Fibroblast of lung (primary cell): ENCODE measurements around the gene SNAI3. TPM values are rescaled to one million over a fixed set of nuclear protein-coding genes. Genes with fewer than 3 reads are reported as not detected.

Source experiments
- DNase-seq, 2 donors: peaks; one replicate each; pipeline versions ENCODE4 v3.0.0 to v3.0.0-alpha.2; 2010; ENCODE audit warnings: low read depth in 2 of 2
- H2AFZ ChIP-seq: 2 replicates; pipeline ENCODE4 v1.5.1; 2012; ENCODE audit warnings: low read length, control low read depth, inconsistent platforms
- H3K27ac ChIP-seq: 2 replicates; pipeline ENCODE4 v1.5.1; 2011; ENCODE audit warnings: low read length, control low read depth; ENCODE audit not compliant: insufficient read depth
- H3K27me3 ChIP-seq: 2 replicates; pipeline ENCODE4 v1.5.1; 2011; ENCODE audit warnings: mild to moderate bottlenecking, low read length; ENCODE audit not compliant: control insufficient read depth, insufficient read depth
- H3K36me3 ChIP-seq: 2 replicates; pipeline ENCODE4 v1.5.1; 2011; ENCODE audit warnings: low read length; ENCODE audit not compliant: control insufficient read depth, insufficient read depth
- H3K4me1 ChIP-seq: 2 replicates; pipeline ENCODE4 v1.5.1; 2011; ENCODE audit warnings: low read length; ENCODE audit not compliant: control insufficient read depth, insufficient read depth; ENCODE audit errors: extremely low read depth
- H3K4me2 ChIP-seq: 2 replicates; pipeline ENCODE4 v1.5.1; 2011; ENCODE audit warnings: low read length, control low read depth; ENCODE audit not compliant: insufficient read depth; ENCODE audit errors: extremely low read depth
- H3K4me3 ChIP-seq, 4 experiments: fragments of 200-600 bp in 1 of 4; sonication (generic) in 1 of 4; replicated peaks in 1 of 4; 2 replicates each; pipeline ENCODE4 v1.5.1; 2011 to 2016; ENCODE audit warnings: low read length in 4 of 4, low read depth in 3 of 4, mild to moderate bottlenecking in 3 of 4, control low read depth in 2 of 4, inconsistent platforms in 1 of 4, mixed read lengths in 1 of 4; ENCODE audit not compliant: insufficient read depth in 1 of 4; ENCODE audit errors: control extremely low read depth in 1 of 4
- H3K79me2 ChIP-seq: 2 replicates; pipeline ENCODE4 v1.5.1; 2012; ENCODE audit warnings: mild to moderate bottlenecking, low read length, inconsistent platforms; ENCODE audit not compliant: control insufficient read depth, insufficient read depth
- H3K9ac ChIP-seq: 2 replicates; pipeline ENCODE4 v1.5.1; 2011; ENCODE audit warnings: mild to moderate bottlenecking, low read length, control low read depth; ENCODE audit not compliant: insufficient read depth
- H3K9me3 ChIP-seq: 2 replicates; pipeline ENCODE4 v1.5.1; 2012; ENCODE audit warnings: low read depth, low read length; ENCODE audit not compliant: control insufficient read depth, insufficient read depth
- H4K20me1 ChIP-seq: 2 replicates; pipeline ENCODE4 v1.5.1; 2011; ENCODE audit warnings: low read length; ENCODE audit not compliant: control insufficient read depth, insufficient read depth; ENCODE audit errors: extremely low read depth
- EZH2 ChIP-seq: IDR thresholded peaks from 2 replicates; pipeline ENCODE4 v1.5.1; 2012; ENCODE audit warnings: low read length, control low read depth, mild to moderate bottlenecking; ENCODE audit errors: missing control alignments
- polyA plus RNA-seq, 2 donors: library from polyadenylated mRNA; depleted of rRNA in 1 of 2; stranded (reverse) in 1 of 2; unstranded in 1 of 2; fragments of >200 nt; gene quantifications; 2 replicates each; pipeline ENCODE4 v1.2.1, GENCODE V29; 2011 to 2012; ENCODE audit warnings: missing spikeins in 1 of 2
- total RNA-seq: library from RNA; depleted of rRNA; stranded (reverse); fragments of >200 nt; gene quantifications from 2 replicates; pipeline ENCODE4 v1.2.1, GENCODE V29; 2014
- TF ChIP-seq, protein P1 (sequence below), 2 donors: IDR thresholded peaks in 1 of 2; conservative IDR thresholded peaks in 1 of 2; 1 replicate in 1 of 2; 2 replicates in 1 of 2; pipeline ENCODE4 v1.5.1; 2011 to 2012; ENCODE audit warnings: low read length in 2 of 2, control low read depth in 1 of 2, inconsistent platforms in 1 of 2, low read depth in 1 of 2, mild to moderate bottlenecking in 1 of 2

The SNAI3 gene
- total and polyA plus RNA-seq, 2 donors (not counting 1 experiment from before 2014, with no cell fraction given), result 0.17 TPM; not detected in 1

DNA sequence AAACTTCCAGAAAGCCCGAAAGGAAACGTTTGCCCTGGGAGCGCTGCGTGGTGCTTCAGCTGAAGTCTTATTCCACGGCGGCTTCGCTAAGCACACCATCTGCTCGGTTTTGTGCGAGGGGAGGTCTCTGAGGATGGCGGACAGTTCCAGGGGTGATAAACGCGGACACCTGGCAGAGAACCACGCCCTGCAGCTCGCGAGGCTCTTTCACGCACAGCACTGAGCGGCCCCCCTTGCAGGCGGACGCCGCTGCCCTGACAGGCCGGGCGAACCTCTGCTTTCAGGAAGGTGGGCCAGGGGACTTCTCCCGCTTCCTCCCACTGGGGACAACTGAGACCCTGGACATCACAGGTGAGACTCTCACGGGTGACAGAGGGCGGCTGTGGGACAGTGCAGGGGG, 27.1 kb downstream of the SNAI3 start:
- no peaks in the 10 kb centered on the region for H3K9me3 ChIP-seq
- H3K9ac ChIP-seq, result no peak overlapping the region
- no peak overlapping the region for H3K4me2 ChIP-seq
- H3K36me3 ChIP-seq, result peaks cover 32% of the 10 kb centered on the region
- H3K27ac ChIP-seq, result no peak overlapping the region
- no peaks in the 10 kb centered on the region for H4K20me1 ChIP-seq
- no peak for DNase-seq
- H3K79me2 ChIP-seq, result peaks cover 33% of the 10 kb centered on the region
- H3K4me1 ChIP-seq, result no peaks in the 10 kb centered on the region
- H3K4me3 ChIP-seq, result no peak overlapping the region
- H2AFZ ChIP-seq, result no peak overlapping the region
- TF ChIP-seq, protein P1, sequence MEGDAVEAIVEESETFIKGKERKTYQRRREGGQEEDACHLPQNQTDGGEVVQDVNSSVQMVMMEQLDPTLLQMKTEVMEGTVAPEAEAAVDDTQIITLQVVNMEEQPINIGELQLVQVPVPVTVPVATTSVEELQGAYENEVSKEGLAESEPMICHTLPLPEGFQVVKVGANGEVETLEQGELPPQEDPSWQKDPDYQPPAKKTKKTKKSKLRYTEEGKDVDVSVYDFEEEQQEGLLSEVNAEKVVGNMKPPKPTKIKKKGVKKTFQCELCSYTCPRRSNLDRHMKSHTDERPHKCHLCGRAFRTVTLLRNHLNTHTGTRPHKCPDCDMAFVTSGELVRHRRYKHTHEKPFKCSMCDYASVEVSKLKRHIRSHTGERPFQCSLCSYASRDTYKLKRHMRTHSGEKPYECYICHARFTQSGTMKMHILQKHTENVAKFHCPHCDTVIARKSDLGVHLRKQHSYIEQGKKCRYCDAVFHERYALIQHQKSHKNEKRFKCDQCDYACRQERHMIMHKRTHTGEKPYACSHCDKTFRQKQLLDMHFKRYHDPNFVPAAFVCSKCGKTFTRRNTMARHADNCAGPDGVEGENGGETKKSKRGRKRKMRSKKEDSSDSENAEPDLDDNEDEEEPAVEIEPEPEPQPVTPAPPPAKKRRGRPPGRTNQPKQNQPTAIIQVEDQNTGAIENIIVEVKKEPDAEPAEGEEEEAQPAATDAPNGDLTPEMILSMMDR (conservative IDR thresholded peaks at IDR 0.05 in 1 of 2, IDR thresholded peaks at IDR 0.05 in 1 of 2; ENCODE audit: low read depth in 1 of 2, low read length in 2 of 2), result no peak
- no peak for TF ChIP-seq EZH2
- no peaks in the 10 kb centered on the region for H3K27me3 ChIP-seq

DNA sequence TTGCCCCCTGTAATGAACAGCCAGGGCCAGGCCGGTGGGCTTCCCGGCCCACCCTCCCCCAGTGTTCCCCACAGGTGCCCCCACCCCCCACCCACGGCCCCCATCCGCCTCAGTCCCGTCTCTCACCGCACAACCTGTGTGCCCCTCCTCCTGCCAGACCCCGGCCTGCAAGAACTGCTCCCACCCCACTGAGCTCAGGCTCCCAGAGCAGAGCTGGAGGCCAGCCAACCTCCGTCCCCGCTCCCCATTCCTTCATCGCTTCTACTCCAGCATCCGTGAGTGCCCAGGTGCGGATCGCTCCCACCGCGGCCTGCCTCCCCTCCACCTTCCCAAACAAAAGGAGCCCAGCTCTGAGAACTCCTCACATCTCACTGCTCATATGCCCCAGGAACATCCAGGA, 27.6 kb downstream of the SNAI3 start:
- Histone ChIP-seq H3K36me3 (peaks cover 33% of the 10 kb centered on the region), H2AFZ (no peak overlapping the region), H4K20me1 (no peaks in the 10 kb centered on the region), H3K79me2 (peaks cover 33% of the 10 kb centered on the region), H3K4me3 (no peak overlapping the region), H3K4me1 (no peaks in the 10 kb centered on the region), H3K27me3 (no peaks in the 10 kb centered on the region), H3K27ac (no peak overlapping the region), H3K9me3 (no peaks in the 10 kb centered on the region), H3K4me2 (no peak overlapping the region), H3K9ac (no peak overlapping the region)
- TF ChIP-seq, protein P1 (conservative IDR thresholded peaks at IDR 0.05 in 1 of 2, IDR thresholded peaks at IDR 0.05 in 1 of 2; ENCODE audit: low read depth in 1 of 2, low read length in 2 of 2), result no peak
- no peak for TF ChIP-seq EZH2
- no peak for DNase-seq

DNA sequence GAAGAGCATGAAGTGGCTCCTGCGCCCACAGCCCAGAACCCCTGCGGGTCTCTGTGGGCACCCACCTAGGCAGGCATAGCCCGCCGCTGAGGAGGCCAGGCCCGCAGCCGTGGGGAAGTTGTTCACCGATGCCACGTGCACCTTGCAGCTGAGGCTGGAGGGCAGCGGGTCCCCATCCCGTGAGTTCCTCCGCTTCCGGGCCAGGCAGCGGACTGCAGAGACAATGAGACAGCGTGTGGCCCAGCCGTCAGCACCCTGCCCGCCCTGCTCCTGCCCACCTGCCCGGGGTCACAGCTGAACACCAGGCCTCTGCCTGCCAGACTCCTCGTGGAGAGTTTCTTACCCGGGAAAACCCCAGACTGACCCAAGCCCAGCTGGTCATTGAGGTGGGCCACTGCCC, 28.9 kb downstream of the SNAI3 start:
- H3K79me2 ChIP-seq, result peaks cover 29% of the 10 kb centered on the region
- peaks cover 39% of the 10 kb centered on the region for H3K36me3 ChIP-seq
- H4K20me1 ChIP-seq, result no peaks in the 10 kb centered on the region
- TF ChIP-seq EZH2, result no peak
- TF ChIP-seq, protein P1 (conservative IDR thresholded peaks at IDR 0.05 in 1 of 2, IDR thresholded peaks at IDR 0.05 in 1 of 2; ENCODE audit: low read depth in 1 of 2, low read length in 2 of 2), result no peak
- H3K4me3 ChIP-seq, result no peak overlapping the region
- H3K27ac ChIP-seq, result no peak overlapping the region
- no peak for DNase-seq
- H3K27me3 ChIP-seq, result no peaks in the 10 kb centered on the region
- H2AFZ ChIP-seq, result no peak overlapping the region
- H3K9ac ChIP-seq, result no peak overlapping the region
- no peaks in the 10 kb centered on the region for H3K9me3 ChIP-seq
- H3K4me2 ChIP-seq, result no peak overlapping the region
- no peaks in the 10 kb centered on the region for H3K4me1 ChIP-seq
